Measurements from ENCODE around the gene PHACTR3.

GRCh38 chr20:59718071-59718470 is 113.7 kb downstream of the PHACTR3 start:
- TF ChIP-seq EGR1 (IDR thresholded peaks at IDR 0.05) = no peak
- TF ChIP-seq CEBPB (IDR thresholded peaks at IDR 0.05) = no peak
- TF ChIP-seq, protein P1, sequence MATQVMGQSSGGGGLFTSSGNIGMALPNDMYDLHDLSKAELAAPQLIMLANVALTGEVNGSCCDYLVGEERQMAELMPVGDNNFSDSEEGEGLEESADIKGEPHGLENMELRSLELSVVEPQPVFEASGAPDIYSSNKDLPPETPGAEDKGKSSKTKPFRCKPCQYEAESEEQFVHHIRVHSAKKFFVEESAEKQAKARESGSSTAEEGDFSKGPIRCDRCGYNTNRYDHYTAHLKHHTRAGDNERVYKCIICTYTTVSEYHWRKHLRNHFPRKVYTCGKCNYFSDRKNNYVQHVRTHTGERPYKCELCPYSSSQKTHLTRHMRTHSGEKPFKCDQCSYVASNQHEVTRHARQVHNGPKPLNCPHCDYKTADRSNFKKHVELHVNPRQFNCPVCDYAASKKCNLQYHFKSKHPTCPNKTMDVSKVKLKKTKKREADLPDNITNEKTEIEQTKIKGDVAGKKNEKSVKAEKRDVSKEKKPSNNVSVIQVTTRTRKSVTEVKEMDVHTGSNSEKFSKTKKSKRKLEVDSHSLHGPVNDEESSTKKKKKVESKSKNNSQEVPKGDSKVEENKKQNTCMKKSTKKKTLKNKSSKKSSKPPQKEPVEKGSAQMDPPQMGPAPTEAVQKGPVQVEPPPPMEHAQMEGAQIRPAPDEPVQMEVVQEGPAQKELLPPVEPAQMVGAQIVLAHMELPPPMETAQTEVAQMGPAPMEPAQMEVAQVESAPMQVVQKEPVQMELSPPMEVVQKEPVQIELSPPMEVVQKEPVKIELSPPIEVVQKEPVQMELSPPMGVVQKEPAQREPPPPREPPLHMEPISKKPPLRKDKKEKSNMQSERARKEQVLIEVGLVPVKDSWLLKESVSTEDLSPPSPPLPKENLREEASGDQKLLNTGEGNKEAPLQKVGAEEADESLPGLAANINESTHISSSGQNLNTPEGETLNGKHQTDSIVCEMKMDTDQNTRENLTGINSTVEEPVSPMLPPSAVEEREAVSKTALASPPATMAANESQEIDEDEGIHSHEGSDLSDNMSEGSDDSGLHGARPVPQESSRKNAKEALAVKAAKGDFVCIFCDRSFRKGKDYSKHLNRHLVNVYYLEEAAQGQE (IDR thresholded peaks at IDR 0.05; ENCODE audit: low read depth) = no peak
- TF ChIP-seq RAD21 (IDR thresholded peaks at IDR 0.05; ENCODE audit: low read depth) = no peak

Data from Ishikawa (cell line).